B cell (primary cell): ENCODE data around the gene ZNF618. TPM values are rescaled to one million over a fixed set of nuclear protein-coding genes. Genes with fewer than 3 reads are reported as not detected.
A peak's percentile ranks its signal among the peaks of the same experiment; 100 is the strongest.

ENCODE experiments used
- ATAC-seq: fragments of 200-7000 bp; cut with Tn5 transposase; one replicate; pipeline ENCODE4 v1.10.0; 2021; ENCODE audit warnings: low read depth, mild to moderate bottlenecking, moderate number of reproducible peaks, moderate library complexity
- CTCF ChIA-PET: fragments of 350-600 bp; sonication (Branson Sonifier 250); formaldehyde crosslinking; loops from one replicate; lab custom pipeline; 2021; ENCODE audit warnings: antibody characterized with exemption, inconsistent platforms; lab: Charles Lee
- POLR2A ChIA-PET: fragments of 350-600 bp; sonication (Branson Sonifier 250); formaldehyde crosslinking; loops from one replicate; lab custom pipeline; 2021; ENCODE audit warnings: antibody characterized with exemption; lab: Charles Lee
- DNase-seq: peaks from one replicate; pipeline ENCODE4 v3.0.0; 2013
- H2AFZ ChIP-seq: 2 replicates; pipeline ENCODE4 v1.6.1; 2012; ENCODE audit warnings: mild to moderate bottlenecking, low read depth, low read length; ENCODE audit not compliant: insufficient read depth, poor library complexity, severe bottlenecking
- H3K27ac ChIP-seq, 2 donors: 1 replicate in 1 of 2; 2 replicates in 1 of 2; pipeline ENCODE4 v1.5.1; 2012 to 2013; ENCODE audit warnings: low read length in 2 of 2, mild to moderate bottlenecking in 2 of 2, moderate library complexity in 1 of 2
- H3K27me3 ChIP-seq, 4 experiments: fragments of 200-600 bp in 1 of 4; sonication (generic) in 1 of 4; replicated peaks in 1 of 4; 1 replicate in 2 of 4; 2 replicates in 2 of 4; pipeline versions ENCODE4 v1.6.1 to v1.7.0; 2013 to 2016; ENCODE audit warnings: low read length in 3 of 4, mild to moderate bottlenecking in 2 of 4, mixed read lengths in 1 of 4, moderate library complexity in 1 of 4; ENCODE audit not compliant: insufficient read depth in 4 of 4, control insufficient read depth in 3 of 4; ENCODE audit errors: control extremely low read depth in 1 of 4
- H3K36me3 ChIP-seq, 2 experiments: replicated peaks in 1 of 2; 1 replicate in 1 of 2; 2 replicates in 1 of 2; pipeline versions ENCODE4 v1.6.1 to v1.7.1; 2013; ENCODE audit warnings: low read length in 1 of 2; ENCODE audit not compliant: insufficient read depth in 2 of 2, control insufficient read depth in 1 of 2; ENCODE audit errors: control extremely low read depth in 1 of 2, extremely low read depth in 1 of 2
- H3K4me1 ChIP-seq, 2 donors: fragments of 200-600 bp in 1 of 2; sonication (generic) in 1 of 2; 1 replicate in 1 of 2; 2 replicates in 1 of 2; pipeline versions ENCODE4 v1.5.1 to v1.6.1; 2013 to 2017; ENCODE audit warnings: low read length in 2 of 2; ENCODE audit not compliant: control insufficient read depth in 2 of 2, insufficient read depth in 2 of 2
- H3K4me2 ChIP-seq: replicated peaks from 2 replicates; pipeline ENCODE3; 2012; ENCODE audit warnings: mild to moderate bottlenecking, low read depth, low read length; ENCODE audit not compliant: poor library complexity, severe bottlenecking
- H3K4me3 ChIP-seq, 5 experiments: fragments of 200-600 bp in 1 of 5; sonication (generic) in 1 of 5; 1 replicate in 3 of 5; 2 replicates in 2 of 5; pipeline versions ENCODE4 v1.5.1 to v1.7.0; 2011 to 2016; ENCODE audit warnings: low read length in 4 of 5, mild to moderate bottlenecking in 4 of 5, low read depth in 2 of 5, control low read depth in 1 of 5, moderate library complexity in 1 of 5; ENCODE audit not compliant: insufficient read depth in 1 of 5; ENCODE audit errors: control extremely low read depth in 1 of 5, extremely low read depth in 1 of 5
- H3K79me2 ChIP-seq: fragments of 200-600 bp; sonication (generic); one replicate; pipeline ENCODE4 v1.6.0; 2016; ENCODE audit warnings: low read length; ENCODE audit not compliant: control insufficient read depth, insufficient read depth
- H3K9ac ChIP-seq: fragments of 200-600 bp; sonication (generic); 2 replicates; pipeline ENCODE4 v1.6.1; 2017; ENCODE audit warnings: mild to moderate bottlenecking, low read length, moderate library complexity
- H3K9me3 ChIP-seq, 3 donors: one replicate each; pipeline versions ENCODE4 v1.6.1 to v1.7.1; 2013; ENCODE audit warnings: low read length in 2 of 3; ENCODE audit not compliant: control insufficient read depth in 2 of 3, insufficient read depth in 1 of 3; ENCODE audit errors: control extremely low read depth in 1 of 3
- H4K20me1 ChIP-seq: 2 replicates; pipeline ENCODE4 v1.6.0; 2012; ENCODE audit warnings: mild to moderate bottlenecking, low read length; ENCODE audit not compliant: insufficient read depth, control insufficient read depth, poor library complexity, severe bottlenecking
- H3K27ac Mint-ChIP-seq: one replicate; pipeline ENCODE4 v1.8.0; 2021; ENCODE audit warnings: mixed read lengths
- H3K27me3 Mint-ChIP-seq: one replicate; pipeline ENCODE4 v1.8.0; 2021; ENCODE audit warnings: mixed read lengths
- H3K4me1 Mint-ChIP-seq: one replicate; pipeline ENCODE4 v1.8.0; 2021; ENCODE audit warnings: mixed read lengths
- H3K4me3 Mint-ChIP-seq: one replicate; pipeline ENCODE4 v1.8.0; 2021; ENCODE audit warnings: mixed read lengths
- H3K9me3 Mint-ChIP-seq: one replicate; pipeline ENCODE4 v1.8.0; 2022; ENCODE audit warnings: mixed read lengths; ENCODE audit not compliant: insufficient read depth
- EZH2 ChIP-seq: IDR thresholded peaks from 2 replicates; pipeline ENCODE4 v1.6.1; 2012; ENCODE audit warnings: borderline replicate concordance, low read depth, mild to moderate bottlenecking, moderate library complexity, low read length; ENCODE audit not compliant: insufficient read depth, poor library complexity, severe bottlenecking
- WGBS: methylation state at CpG from one replicate; pipeline ENCODE4 v1.1.5; 2013; ENCODE audit warnings: missing lambda C conversion rate; ENCODE audit not compliant: insufficient coverage; 5-methylcytosine and 5-hydroxymethylcytosine counted together
- intact Hi-C: fragments of 100-400 bp; cut with micrococcal nuclease; formaldehyde crosslinking; loops from one replicate; pipeline ENCODE4 v1.10.0; 2022
- polyA plus RNA-seq: library from polyadenylated mRNA; depleted of rRNA; stranded (reverse); fragments of >200 nt; gene quantifications from 2 replicates; pipeline ENCODE4 v1.2.3, GENCODE V29; 2012
- total RNA-seq, 2 donors: library from RNA; stranded (reverse); fragments of 120-200 nt in 1 of 2; gene quantifications; 1 replicate in 1 of 2; 2 replicates in 1 of 2; pipeline versions ENCODE4 v1.2.3 to v1.2.4, GENCODE V29; 2013 to 2022
- TF ChIP-seq, protein P1 (sequence below): fragments of 200-600 bp; IDR thresholded peaks from one replicate; pipeline ENCODE4 v1.8.0; 2022; ENCODE audit warnings: antibody characterized with exemption, mild to moderate bottlenecking

The ZNF618 gene
- total and polyA plus RNA-seq, 2 donors (not counting 1 experiment from before 2014, with no cell fraction given) = 1.4 to 2.5 TPM

- Mint-ChIP-seq H3K4me3 (peak overlapping the region; percentile 84), H3K9me3 (no peaks in the 10 kb centered on the region), H3K27ac (peak overlapping the region; percentile 38), H3K4me1 (peaks cover 13% of the 10 kb centered on the region), H3K27me3 (peaks cover 14% of the 10 kb centered on the region)
- Histone ChIP-seq H3K79me2 (no peaks in the 10 kb centered on the region), H4K20me1 (no peaks in the 10 kb centered on the region), H3K9me3 (no peaks in the 10 kb centered on the region), H3K9ac (peak overlapping the region; percentile 45), H3K27ac (peak overlapping the region in 1 of 2 donors; percentile 42), H3K4me1 (peaks cover 12 to 14% of the 10 kb centered on the region in 2 donors), H3K36me3 (no peaks in the 10 kb centered on the region), H3K4me3 (peak overlapping the region in 4 of 5 experiments; percentile 22 to 62 (median 34)), H3K4me2 (peak overlapping the region; percentile 73), H3K27me3 (no peaks in the 10 kb centered on the region), H2AFZ (peak overlapping the region; percentile 58)
- POLR2A ChIA-PET = no interaction called here
- TF ChIP-seq EZH2 = no peak
- TF ChIP-seq, protein P1, sequence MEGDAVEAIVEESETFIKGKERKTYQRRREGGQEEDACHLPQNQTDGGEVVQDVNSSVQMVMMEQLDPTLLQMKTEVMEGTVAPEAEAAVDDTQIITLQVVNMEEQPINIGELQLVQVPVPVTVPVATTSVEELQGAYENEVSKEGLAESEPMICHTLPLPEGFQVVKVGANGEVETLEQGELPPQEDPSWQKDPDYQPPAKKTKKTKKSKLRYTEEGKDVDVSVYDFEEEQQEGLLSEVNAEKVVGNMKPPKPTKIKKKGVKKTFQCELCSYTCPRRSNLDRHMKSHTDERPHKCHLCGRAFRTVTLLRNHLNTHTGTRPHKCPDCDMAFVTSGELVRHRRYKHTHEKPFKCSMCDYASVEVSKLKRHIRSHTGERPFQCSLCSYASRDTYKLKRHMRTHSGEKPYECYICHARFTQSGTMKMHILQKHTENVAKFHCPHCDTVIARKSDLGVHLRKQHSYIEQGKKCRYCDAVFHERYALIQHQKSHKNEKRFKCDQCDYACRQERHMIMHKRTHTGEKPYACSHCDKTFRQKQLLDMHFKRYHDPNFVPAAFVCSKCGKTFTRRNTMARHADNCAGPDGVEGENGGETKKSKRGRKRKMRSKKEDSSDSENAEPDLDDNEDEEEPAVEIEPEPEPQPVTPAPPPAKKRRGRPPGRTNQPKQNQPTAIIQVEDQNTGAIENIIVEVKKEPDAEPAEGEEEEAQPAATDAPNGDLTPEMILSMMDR = no peak
- CTCF ChIA-PET = no interaction called here
- WGBS = 0% methylated on average over 1 of the region's 1 CpG
- peak; percentile 41 for DNase-seq
- intact Hi-C loops = no loop called here
- no peak for ATAC-seq
Measured at GRCh38 chr9:113886466-113886865, 10.4 kb downstream of the ZNF618 start.

DNA sequence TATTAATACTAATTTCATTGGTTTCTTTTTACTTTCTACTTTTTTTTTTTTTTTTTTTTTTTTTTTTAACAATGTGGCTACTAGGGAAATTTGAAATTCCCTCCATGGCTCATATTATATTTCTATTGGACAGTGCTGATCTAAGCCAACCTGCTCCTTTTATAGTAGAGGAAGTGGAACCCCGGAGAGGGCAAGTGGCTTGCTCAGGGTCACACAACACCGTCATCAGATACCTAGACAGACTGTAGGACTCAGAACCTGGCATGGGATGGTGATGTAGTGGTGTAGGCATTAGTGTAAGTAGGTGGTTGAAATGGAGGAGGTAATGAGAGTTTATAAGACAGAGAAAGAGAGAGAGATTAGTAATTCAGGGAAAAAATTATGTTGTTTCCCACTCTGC lies 10.8 kb downstream of the ZNF618 start:
- CTCF ChIA-PET = no interaction called here
- ATAC-seq = no peak

More for the DNA sequence above, 10.8 kb downstream of the ZNF618 start:
- Histone ChIP-seq H3K79me2 (no peaks in the 10 kb centered on the region), H3K4me1 (peaks cover 12 to 14% of the 10 kb centered on the region in 2 donors), H3K4me2 (peak overlapping the region; percentile 10), H2AFZ (peak overlapping the region; percentile 58), H3K36me3 (no peaks in the 10 kb centered on the region), H3K27me3 (no peaks in the 10 kb centered on the region), H3K4me3 (no peak overlapping the region), H3K9ac (no peak overlapping the region), H3K27ac (no peak overlapping the region), H3K9me3 (no peaks in the 10 kb centered on the region), H4K20me1 (no peaks in the 10 kb centered on the region)
- DNase-seq = peak; percentile 21
- Mint-ChIP-seq H3K27ac (no peak overlapping the region), H3K4me1 (peaks cover 13% of the 10 kb centered on the region), H3K9me3 (no peaks in the 10 kb centered on the region), H3K27me3 (peaks cover 14% of the 10 kb centered on the region), H3K4me3 (no peak overlapping the region)
- intact Hi-C loops = no loop called here
- TF ChIP-seq, protein P1 = no peak
- no peak for TF ChIP-seq EZH2
- POLR2A ChIA-PET = no interaction called here
- 100% methylated on average over 1 of the region's 2 CpGs for WGBS
